8988T (cell line): ENCODE data around the gene POC1B.

Experiments used
- DNase-seq: peaks from one replicate; pipeline ENCODE4 v3.0.0; 2011

POC1B gene

DNA sequence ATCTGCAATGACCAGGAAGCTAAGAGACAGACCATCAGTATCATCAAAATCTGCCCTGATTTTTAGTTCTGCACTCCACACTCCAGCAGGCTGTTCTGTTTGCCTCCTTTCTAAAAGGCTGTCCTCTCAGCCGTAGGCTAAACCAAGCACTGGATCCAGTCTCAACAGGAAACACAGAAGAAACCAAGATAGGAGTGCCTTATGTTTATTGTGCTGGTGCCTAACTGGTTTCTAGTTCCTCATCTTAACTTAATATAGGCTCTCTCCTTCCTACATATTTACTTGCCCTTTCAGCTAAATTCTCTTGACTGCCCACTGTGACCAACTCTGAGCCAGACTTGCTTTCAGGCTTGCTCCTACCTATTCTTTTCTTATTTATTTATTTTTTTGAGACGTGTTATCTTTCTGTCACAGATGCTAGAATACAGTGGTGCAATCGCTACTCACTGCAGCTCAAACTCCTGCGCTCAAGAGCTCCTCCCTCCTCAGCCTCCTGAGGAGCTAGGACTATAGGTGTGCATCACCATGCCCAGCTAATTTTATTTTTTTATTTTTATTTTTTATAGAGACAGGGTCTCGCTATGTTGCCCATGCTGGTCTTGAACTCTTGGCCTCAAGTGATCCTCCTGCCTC lies 32.1 kb downstream of the POC1B start:
- no peak for DNase-seq

DNA sequence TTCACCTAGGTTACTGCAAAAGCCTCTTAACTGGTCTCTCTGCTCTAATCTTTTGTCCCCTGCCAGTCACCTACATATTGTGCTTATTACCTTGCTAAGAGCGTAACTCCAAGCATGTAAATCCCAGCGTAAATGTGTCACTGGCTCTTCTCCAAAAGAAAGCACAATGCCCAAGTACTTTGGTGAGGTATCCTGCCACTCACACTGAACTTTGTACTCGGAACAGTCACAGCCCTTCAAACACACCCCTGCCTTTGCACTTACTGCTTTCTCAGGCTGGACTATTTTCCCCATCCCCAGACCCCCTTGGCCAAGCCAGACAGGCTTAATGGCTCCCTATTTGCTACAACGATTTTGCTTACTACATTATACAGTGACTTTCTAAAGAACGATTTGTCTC lies 33.0 kb downstream of the POC1B start:
- DNase-seq, result no peak

DNA sequence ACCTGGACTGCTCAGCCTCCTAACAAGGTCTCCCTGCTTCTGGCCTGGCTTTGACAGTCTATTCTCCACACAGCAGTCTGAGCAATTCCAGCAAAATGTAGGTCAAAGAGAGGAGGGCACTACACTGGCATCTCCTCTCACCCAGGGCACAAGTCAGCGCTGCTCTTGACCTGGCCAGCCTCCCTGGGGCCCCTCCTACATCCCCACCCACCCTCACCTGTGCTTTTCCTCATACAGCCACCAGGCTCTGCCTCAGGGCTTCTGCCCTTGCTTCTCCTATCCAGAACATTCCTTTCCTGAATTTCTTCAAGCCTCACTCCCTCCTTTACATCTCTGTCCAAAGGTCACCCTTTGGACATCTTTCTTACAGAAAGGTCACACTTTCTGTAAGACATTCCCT lies 34.9 kb downstream of the POC1B start:
- DNase-seq, result no peak

DNA sequence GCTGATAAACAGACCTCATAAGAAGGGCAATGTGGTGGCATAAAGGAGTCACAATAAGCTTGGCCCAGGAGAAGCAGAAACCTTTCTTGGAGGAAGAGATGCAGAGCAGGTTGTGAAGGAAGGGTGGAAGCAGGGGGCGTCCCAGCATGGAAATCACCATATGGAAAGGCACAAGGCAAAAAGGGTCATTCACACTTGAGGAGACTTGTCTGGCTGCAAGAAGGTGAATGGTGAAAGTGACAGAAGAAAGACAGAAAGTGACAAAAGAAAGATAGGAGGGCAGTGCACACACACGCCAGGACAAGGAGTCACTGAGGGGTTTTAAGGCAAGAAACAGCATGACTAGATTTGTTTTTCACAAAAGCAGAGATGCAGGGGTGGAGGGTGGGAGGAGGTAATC lies 39.6 kb downstream of the POC1B start:
- DNase-seq, result no peak

DNA sequence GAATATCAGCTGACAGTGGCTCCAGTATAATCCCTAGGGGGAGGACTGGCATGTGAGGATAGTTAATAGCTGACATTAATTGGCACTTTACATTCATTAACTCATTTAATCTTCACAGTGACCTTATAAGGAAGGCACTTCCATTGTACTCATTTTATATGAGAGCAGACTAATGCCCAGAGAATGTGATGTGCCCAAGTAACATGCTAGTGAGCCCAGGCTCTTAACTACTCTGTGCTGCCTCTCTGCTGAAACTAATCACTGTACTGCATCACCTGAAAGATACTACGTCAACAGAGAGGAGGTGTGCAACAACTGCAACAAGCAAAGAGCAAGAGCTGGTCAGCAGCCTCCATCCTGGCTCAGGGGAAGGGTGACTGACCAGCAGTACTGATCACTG lies 41.4 kb downstream of the POC1B start:
- no peak for DNase-seq

DNA sequence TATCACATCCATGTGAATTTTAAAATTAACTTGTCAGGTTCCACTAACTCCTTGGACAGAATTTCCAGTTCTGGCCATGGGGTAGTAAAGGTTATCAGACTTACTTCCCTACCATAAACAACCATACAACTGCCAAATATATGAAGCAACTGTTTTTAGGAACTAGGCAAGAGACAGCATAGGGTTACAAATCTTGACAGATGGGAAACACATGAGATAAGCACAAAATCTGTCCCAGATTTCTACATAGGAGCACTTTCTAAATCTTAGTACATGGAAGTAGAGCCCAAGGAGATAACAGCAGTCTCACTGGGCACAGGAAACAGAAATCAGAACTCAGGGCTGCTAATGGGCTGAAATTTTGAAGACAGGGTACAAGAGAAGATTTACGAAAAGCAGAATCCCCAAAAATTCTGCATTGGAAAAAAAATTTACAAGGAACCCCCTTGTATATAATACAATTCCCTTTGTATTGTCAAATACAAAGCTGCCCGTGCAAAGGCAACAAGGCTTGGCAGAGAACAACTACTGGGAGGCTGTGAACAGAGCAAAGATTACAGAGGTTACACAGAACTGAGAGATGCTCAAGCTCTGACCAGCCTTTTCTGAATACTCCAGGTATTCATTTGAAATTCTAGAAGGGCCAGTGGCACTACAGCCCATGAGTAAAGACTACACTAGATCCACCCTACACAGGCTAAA lies 44.5 kb downstream of the POC1B start:
- DNase-seq, result no peak

DNA sequence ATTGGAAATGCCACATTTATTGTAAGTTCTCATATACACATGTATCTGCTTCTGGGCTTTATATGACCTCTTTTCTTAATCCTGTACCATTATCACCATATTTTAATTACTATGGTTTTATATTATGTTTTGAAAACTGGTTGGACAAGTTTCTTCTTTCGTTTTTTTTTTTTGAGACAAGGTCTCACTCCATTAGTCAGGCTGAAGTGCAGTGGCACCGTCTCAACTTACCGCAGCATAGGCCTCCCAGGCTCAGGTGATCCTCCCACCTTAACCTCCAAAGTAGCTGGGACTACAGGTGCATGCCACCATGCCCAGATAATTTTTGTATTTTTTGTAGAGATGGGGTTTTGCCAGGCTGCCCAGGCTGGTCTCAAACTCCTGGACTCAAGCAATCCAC lies 45.9 kb downstream of the POC1B start:
- DNase-seq, result no peak

DNA sequence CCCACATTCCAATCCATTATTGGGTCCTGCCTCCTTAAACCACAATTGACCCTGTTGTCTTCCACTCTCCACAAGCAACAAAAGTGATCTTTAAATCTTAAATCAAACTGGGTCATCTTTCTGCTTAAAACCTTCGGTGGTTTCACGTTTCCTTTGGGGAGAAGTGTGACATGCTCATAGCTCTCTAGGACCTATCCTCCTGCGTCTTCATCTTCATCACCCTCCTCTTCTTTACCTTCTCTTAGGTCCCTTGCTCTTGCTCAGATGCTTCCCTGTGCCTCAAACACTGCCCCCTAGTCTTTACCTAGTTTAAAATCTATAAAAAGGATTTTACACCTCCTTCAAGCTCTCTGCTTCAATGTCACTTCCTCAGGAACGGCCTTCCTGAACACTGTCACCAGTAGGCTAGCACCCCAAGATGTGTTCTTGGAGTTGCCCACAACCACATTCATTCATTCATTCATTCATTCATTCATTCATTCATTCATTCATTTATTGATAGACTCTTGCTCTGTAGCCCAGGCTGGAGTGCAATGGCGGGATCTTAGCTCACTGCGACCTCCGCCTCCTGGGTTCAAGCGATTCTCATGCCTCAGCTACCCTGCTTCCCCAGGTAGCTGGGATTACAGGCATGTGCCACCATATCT lies 48.1 kb downstream of the POC1B start:
- DNase-seq, result no peak

DNA sequence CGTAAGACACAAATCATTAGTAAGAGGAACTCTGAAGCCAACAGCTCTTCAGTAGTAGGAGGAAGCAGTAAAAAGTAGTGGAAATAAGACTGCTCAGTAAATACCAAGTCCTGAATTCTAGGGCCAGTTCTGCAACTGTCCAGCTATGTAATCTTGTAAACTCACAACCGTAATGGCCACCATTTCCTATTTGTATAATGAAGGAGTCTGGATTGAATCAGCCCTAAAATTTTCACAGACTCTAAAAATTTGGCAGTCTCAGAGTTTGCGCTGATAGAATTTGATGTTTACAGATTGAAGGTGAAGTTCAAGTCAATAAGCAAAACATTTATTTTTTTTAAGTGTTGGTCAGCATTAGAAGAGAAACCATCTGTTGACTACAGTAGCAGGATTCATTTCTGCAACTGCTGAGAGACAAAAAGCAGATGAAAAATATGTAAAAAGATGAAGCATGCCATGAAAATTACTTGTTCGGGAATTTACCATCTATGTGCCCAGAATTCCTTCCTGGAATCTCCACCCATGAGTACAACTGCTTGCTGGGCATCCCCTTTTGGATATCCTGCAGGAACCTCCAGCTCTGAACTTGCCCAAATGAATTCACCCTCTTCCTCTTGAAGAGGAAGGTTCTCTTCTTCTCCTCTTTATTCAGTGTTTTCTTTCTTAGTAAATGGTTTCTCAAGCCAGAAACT lies 48.8 kb downstream of the POC1B start:
- no peak for DNase-seq

DNA sequence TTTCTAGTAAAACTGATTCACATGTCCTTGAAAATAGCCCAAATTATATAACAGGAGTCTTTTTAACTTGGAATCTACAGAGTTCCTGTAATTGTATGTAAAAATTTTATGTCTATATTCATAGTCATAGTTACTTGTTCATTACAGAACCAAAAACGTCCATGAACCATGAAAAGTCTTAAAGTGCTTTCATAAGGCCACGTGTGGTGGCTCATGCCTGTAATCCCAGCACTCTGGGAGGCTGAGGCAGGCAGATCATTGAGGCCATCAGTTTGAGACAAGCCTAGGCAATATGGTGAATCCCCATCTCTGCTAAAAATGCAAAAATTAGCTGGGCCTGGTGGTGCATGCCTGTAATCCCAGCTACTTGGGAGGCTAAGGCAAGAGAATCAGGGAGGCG lies 49.6 kb downstream of the POC1B start:
- no peak for DNase-seq

DNA sequence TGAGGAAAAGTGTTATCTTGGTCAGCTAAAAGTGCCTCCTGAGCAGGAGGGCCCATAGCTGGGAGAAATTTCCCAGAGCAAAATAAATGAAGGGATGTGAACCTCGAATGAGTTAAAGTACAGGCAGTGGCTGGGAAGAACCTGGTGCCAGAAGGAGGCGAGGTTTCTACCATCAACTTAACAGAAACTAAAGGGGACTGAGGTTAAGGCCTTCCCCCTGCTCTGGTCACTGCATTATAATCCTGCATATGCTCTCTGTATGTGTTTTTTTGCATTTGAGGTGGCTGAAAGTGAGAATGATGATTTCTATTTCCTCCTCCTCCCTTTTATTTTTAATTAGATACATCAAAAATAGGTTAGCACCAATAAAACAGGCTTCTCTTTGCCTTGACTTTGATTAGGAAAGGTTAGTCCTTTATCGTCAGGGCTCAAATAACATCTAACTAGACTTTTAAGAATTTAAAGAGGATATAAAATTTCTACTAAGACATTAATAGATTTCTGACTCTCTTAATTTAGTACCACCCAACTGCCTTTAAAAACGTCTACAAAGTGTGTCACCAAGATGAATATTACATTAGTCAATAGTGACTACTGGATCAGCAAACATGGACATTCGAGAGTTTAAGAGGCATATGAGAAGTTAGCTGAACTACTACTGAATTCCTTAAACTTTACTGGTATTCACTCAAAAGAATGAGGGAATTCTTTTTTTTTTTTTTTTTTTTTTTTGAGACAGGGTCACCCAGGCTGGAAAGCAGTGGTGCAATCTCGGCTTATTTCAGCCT lies 50.5 kb downstream of the POC1B start:
- DNase-seq, result no peak

DNA sequence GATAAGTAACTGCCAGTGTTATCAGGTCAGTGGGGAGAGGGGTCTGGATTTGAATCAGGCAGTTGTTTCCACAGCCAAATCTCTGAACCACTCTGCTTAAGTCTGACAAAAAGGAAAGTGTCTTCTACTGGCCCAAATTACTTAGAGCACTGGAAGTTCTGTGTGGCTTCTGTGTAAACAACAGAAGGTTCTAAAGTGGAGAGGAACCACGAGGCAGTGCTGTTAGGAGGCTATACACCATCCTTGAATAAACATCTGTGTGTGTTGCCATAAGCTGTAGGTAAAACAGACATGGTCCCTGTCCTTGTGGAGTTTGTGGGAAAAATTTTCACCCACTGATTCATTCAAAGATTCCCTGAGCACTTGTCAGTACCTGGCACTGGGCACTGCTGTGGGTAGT lies 51.2 kb downstream of the POC1B start:
- DNase-seq, result no peak

DNA sequence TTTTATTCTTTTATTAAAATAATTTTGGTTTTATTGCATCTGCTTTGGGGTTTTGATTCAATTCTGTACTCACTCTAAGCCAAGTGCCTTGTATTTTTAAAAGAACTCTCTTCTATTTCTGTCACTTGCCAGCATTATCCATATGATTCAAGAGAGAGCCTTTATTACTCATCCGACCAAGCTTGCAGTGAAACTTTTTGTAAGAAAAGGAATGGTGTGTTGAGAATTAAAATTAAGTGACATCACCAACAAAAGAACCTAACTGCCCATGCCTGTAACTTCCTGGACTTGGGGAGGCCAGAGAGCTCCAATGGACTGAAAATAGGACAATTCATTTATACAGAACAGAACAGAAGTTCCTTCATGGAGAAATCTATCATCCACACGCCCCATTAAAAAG lies 53.3 kb downstream of the POC1B start:
- no peak for DNase-seq

DNA sequence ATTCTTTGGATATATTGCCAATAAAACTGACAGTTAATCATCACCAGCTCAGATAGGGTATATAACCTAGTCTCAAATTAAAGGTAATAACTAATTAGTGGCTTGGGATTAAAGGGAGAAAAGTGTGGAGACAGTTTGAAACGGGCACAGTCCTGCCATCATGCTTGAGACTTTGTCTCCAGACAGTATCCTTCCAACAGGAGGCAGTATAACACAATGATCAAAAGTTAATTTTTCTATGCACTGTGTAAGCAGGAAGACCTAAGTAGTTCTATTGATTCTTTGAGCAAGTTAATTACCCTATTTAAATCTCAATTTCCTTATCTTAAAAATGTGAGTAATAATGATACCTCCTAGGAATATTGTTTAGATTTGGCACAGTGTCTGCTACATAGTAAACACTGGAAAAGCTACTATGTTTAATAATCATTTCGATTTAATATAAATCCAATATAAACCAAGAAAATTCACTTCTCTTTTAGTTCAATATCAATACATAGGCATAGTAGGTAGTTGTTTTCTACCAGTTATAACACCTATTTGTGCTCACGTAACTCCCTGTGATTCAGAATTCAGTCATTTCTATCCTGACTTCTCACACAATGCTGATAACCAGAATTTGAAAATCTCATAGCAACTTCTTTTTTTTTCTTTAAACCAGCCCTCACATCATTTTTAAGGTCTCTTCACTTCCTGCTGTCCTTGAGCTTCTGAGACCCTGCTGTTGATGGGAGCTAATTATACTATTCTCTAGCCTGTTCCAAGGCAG lies 54.9 kb downstream of the POC1B start:
- no peak for DNase-seq

DNA sequence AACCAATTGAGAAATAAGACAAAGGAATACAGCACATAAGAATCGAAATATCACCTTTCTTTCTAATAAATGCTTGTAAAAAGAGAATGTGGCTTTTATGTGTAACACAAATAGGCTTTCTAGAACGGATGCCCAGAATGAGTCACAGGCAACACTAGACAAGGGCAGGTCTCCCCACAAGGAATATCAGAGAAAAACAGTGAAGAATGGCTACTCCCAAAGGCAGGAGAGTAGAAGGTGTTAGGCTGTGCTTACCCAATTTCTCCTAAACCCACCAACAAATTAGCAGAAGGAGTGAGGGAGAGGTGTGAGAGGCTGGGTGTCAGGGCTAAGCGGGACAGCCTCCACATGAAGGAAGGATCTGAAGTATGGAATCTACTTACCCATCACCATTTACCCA lies 56.5 kb downstream of the POC1B start:
- DNase-seq, result no peak

DNA sequence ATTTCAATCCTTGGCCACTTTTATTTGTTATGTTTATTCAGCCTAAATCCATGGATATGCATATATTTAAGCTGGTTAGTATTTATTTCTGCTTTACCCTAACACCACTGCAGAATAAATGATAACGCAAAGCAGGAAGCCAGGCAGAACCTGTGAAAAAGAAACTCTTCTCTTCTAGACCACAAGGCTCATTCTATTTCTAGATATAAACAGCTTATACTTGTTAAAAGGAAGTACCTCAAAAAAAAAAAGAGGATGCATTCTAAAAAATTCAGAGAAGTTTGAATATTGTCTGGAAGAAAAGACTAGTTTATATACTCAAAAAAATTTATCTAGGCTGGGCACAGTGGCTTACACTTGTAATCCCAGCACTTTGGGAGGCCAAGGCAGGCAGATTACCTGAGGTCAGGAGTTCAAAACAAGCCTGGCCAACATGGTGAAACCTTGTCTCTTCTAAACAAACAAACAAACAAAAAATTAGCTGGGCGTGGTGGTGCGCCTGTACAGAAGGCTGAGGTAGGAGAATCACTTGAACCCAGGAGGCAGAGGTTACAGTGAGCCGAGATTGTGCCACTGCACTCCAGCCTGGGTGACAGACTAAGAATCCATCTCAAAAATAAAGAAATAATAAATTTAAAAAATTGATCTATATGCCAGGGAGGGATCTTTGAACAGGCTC lies 57.1 kb downstream of the POC1B start:
- DNase-seq, result no peak

DNA sequence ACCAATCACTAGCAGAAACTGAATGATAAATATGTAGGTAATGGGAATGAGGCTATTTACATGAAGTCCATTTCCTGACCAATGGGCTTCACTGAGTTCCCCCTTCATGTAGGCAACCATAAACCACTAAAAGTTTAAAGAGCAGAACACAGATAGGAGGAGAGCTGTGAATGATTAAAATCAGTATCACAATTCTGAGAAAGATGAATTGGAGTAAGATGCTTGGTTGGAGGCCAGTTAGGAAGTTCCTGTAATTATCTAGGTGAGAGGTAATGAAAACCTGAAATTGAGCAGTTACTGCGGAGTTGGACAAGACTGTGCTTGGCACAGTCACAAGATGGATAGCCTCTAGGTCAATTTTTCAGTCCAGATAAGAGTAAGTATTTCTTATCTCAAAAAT lies 57.8 kb downstream of the POC1B start:
- DNase-seq, result no peak

DNA sequence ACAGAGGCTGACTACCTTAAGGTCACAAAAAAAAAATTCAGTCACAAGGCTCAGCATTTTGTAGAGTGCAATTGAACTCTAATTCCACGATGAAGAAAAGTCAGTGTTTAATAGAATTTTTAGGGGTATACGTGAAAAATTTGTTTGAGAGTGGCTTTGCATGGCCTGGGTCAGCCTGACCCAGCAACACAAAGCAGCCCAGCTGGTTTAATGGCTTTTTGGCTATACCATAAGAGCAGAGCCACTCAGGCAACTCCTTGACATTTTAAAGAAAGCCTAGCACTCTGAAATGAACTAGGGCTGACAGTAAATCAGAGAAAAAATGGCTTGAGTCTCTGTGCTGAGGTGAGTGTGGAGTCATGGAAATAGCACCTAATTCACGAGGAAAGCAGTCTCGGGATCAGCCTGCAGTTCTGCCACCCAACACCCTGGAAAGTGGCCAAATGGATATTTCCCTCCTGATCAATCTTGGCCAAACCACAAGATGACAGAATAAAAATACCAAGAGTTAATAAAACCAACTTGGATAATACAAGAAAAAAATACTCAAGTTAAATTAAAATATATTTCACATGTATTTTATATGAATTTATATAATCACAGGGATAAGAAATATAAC lies 60.8 kb downstream of the POC1B start:
- DNase-seq, result no peak

DNA sequence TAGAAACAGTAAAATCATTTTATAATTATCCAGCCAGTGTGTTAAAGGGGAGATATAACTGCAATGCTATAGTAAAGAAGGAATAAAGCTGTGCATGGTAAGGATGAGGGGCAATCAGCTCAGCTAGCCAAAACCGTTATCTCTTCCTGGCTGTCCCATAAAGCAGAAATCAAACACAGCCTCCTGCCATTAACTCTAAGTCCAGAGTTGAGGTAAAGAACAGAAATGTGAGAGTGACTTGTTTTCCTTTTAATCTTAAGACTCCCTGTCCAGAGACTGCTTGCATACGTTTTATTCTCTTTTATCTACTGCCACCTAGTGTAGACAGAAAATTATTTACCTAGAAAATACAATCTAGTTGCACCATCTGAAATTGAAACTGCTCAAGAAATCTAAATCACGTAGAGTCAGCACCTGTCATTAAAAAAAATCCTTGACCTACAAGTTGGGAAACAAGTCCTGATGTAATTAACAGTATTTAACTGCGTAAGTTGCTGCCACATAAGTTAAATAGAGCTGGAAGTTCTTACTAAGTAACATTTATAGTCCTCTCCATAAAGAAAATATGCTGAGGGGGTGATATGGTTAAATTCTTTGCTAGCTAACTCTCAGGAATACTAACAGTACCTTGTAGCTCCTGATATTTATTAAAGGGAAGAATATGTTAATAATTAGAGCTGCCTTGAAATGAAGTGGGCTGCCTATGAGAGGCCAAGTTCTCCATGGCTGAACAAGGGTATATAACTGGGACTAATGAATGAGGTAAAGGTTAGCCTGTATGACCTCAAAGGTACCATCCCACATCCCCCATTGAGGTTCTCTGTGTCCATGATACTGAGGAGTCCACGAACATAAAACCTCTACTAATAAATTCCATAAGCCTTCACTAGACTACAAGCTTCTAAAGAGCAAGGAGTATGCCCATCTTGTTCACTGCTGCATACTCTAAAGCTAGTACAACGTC lies 63.9 kb downstream of the POC1B start:
- DNase-seq, result no peak

DNA sequence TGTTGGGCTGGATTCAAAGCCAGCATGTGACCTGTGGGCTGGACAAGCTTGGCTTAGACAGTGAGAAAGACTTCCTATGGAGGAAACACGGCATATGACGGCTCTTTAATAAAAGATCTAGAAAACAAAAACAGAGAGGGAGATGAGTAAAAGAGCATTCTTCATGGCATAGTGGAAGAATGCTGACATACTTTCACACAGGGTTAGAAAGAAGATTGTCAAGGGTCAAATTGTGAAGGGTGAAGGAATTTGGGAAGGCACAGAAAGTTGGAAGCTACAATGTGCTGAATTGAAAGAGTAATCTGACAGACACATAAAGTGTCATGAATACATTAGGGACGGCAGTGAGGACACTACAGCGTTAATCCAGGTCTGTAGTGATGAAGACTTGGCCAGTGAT lies 64.7 kb downstream of the POC1B start:
- no peak for DNase-seq
